GM12878 (cell line): Measurements from ENCODE around the gene LASP1NB.

Experiments used
- ATAC-seq: fragments of 200-7000 bp; cut with Tn5 transposase; 3 replicates; pipeline ENCODE4 v1.9.1; 2020; ENCODE audit warnings: mild to moderate bottlenecking, moderate library complexity
- BruUV-seq: library from RNA; stranded (reverse); fragments of 400-500 nt; replicated peaks from 2 replicates; lab custom pipeline; 2021; lab: Mats Ljungman, UMichigan
- CTCF ChIA-PET: fragments of 300-600 bp; sonication (Branson Sonifier 250); formaldehyde crosslinking; extraction: SDS; loops from one replicate; lab custom pipeline; 2021; ENCODE audit warnings: inconsistent platforms; lab: Yijun Ruan, JAX
- POLR2A ChIA-PET: fragments of 350-600 bp; formaldehyde crosslinking; extraction: SDS; loops from one replicate; lab custom pipeline; 2021; ENCODE audit warnings: inconsistent platforms; lab: Charles Lee
- RAD21 ChIA-PET: fragments of 300-600 bp; sonication (Branson Sonifier 250); formaldehyde crosslinking; loops from one replicate; lab custom pipeline; 2023; ENCODE audit warnings: antibody characterized with exemption; ENCODE audit not compliant: unreplicated experiment; lab: Charles Lee
- SMC1A ChIA-PET: fragments of 300-600 bp; sonication (Branson Sonifier 250); formaldehyde crosslinking; loops from one replicate; lab custom pipeline; 2023; ENCODE audit not compliant: unreplicated experiment, uncharacterized antibody; lab: Charles Lee
- DNase-seq: peaks from one replicate; pipeline ENCODE4 v3.0.0-alpha.2; 2011; ENCODE audit warnings: low read depth, low spot score
- FAIRE-seq: peaks from 3 replicates; lab custom pipeline; 2011; peaks lifted over from hg19 to GRCh38; lab: Jason Lieb, UNC
- H2AFZ ChIP-seq: 2 replicates; pipeline ENCODE4 v1.6.0; 2011; ENCODE audit warnings: low read depth, low read length, control low read depth; ENCODE audit not compliant: control insufficient read depth
- H3K27ac ChIP-seq: 2 replicates; pipeline ENCODE4 v1.5.1; 2011; ENCODE audit warnings: control low read depth; ENCODE audit not compliant: control insufficient read depth, insufficient read depth
- H3K27me3 ChIP-seq, 2 experiments: replicated peaks in 1 of 2; 2 replicates each; pipeline versions ENCODE4 v1.6.0 to v1.6.1; 2011; ENCODE audit warnings: low read length in 1 of 2; ENCODE audit not compliant: control insufficient read depth in 2 of 2, insufficient read depth in 2 of 2
- H3K36me3 ChIP-seq, 2 experiments: 2 replicates each; pipeline ENCODE4 v1.5.1; 2011; ENCODE audit warnings: low read length in 1 of 2; ENCODE audit not compliant: control insufficient read depth in 2 of 2, insufficient read depth in 2 of 2
- H3K4me1 ChIP-seq: 2 replicates; pipeline ENCODE4 v1.6.1; 2011; ENCODE audit warnings: mild to moderate bottlenecking, low read length, moderate library complexity, mixed read lengths; ENCODE audit not compliant: control insufficient read depth, insufficient read depth
- H3K4me2 ChIP-seq: 2 replicates; pipeline ENCODE4 v1.6.0; 2011; ENCODE audit warnings: control low read depth; ENCODE audit not compliant: control insufficient read depth, insufficient read depth
- H3K4me3 ChIP-seq: fragments of 200-600 bp; sonication (generic); 2 replicates; pipeline ENCODE4 v1.5.1; 2016
- H3K79me2 ChIP-seq: 2 replicates; pipeline ENCODE4 v1.6.0; 2011; ENCODE audit warnings: low read length; ENCODE audit not compliant: control insufficient read depth, insufficient read depth
- H3K9ac ChIP-seq: 2 replicates; pipeline ENCODE4 v1.8.0; 2011; ENCODE audit warnings: low read length, control low read depth, mixed read lengths; ENCODE audit not compliant: control insufficient read depth, insufficient read depth
- H3K9me3 ChIP-seq: replicated peaks from 3 replicates; pipeline ENCODE4 v1.5.1; 2011; ENCODE audit warnings: mild to moderate bottlenecking, low read length; ENCODE audit not compliant: control insufficient read depth, insufficient read depth
- H4K20me1 ChIP-seq: 2 replicates; pipeline ENCODE4 v1.6.0; 2011; ENCODE audit not compliant: control insufficient read depth, insufficient read depth
- CBX5 ChIP-seq: sonication (generic); IDR thresholded peaks from 2 replicates; pipeline ENCODE4 v1.6.1; 2016; ENCODE audit warnings: low read depth, moderate library complexity, mild to moderate bottlenecking, inconsistent platforms
- CHD4 ChIP-seq: fragments of 200-600 bp; sonication (generic); IDR thresholded peaks from 2 replicates; pipeline ENCODE4 v1.6.1; 2016; ENCODE audit warnings: mild to moderate bottlenecking
- EZH2 ChIP-seq: IDR thresholded peaks from 2 replicates; pipeline ENCODE4 v1.6.1; 2012; ENCODE audit warnings: low read depth, mild to moderate bottlenecking, control low read depth, inconsistent platforms, low read length, borderline replicate concordance; ENCODE audit not compliant: control insufficient read depth
- GABPA ChIP-seq: IDR thresholded peaks from 2 replicates; pipeline ENCODE4 v1.6.1; 2014; ENCODE audit warnings: antibody characterized with exemption, low read depth, mild to moderate bottlenecking, inconsistent platforms
- JUNB ChIP-seq: IDR thresholded peaks from 2 replicates; pipeline ENCODE4 v1.6.1; 2016; ENCODE audit warnings: antibody characterized with exemption, mild to moderate bottlenecking
- NBN ChIP-seq: fragments of 450-650 bp; IDR thresholded peaks from 2 replicates; pipeline ENCODE4 v1.6.1; 2016
- NFYA ChIP-seq: IDR thresholded peaks from 2 replicates; pipeline ENCODE4 v1.6.1; 2011; ENCODE audit warnings: low read depth, mild to moderate bottlenecking, low read length, improper control_type of control experiment, borderline replicate concordance
- PAX8 ChIP-seq: fragments of 450-650 bp; IDR thresholded peaks from 2 replicates; pipeline ENCODE4 v1.6.1; 2017; ENCODE audit warnings: mild to moderate bottlenecking, moderate library complexity
- SIX5 ChIP-seq: IDR thresholded peaks from 2 replicates; pipeline ENCODE4 v1.6.1; 2011; ENCODE audit warnings: mild to moderate bottlenecking, low read depth, low read length, moderate library complexity; ENCODE audit not compliant: severe bottlenecking
- SPI1 ChIP-seq: IDR thresholded peaks from 2 replicates; pipeline ENCODE4 v1.6.1; 2011; ENCODE audit warnings: low read depth, mild to moderate bottlenecking, low read length, moderate library complexity, borderline replicate concordance; ENCODE audit not compliant: insufficient read depth
- SRF ChIP-seq, 2 experiments: IDR thresholded peaks; 2 replicates each; pipeline ENCODE4 v1.6.1; 2011; ENCODE audit warnings: low read depth in 2 of 2, low read length in 2 of 2, mild to moderate bottlenecking in 1 of 2, moderate library complexity in 1 of 2
- TCF12 ChIP-seq: IDR thresholded peaks from 2 replicates; pipeline ENCODE4 v1.6.1; 2011; ENCODE audit warnings: low read depth, mild to moderate bottlenecking, low read length
- ZNF384 ChIP-seq: IDR thresholded peaks from 2 replicates; pipeline ENCODE4 v1.6.1; 2012; ENCODE audit warnings: low read depth, mild to moderate bottlenecking, low read length, improper control_type of control experiment, borderline replicate concordance
- ZSCAN29 ChIP-seq: fragments of 450-650 bp; IDR thresholded peaks from 2 replicates; pipeline ENCODE4 v1.6.1; 2017; ENCODE audit warnings: mild to moderate bottlenecking, moderate library complexity
- WGBS: methylation state at CpG from one replicate; pipeline ENCODE4 v1.1.6; 2016; ENCODE audit warnings: low lambda C conversion rate; ENCODE audit not compliant: insufficient replicate concordance, insufficient coverage; ENCODE audit errors: missing lambda C conversion rate; 5-methylcytosine and 5-hydroxymethylcytosine counted together
- in situ Hi-C: fragments of 300-500 bp; cut with MboI; formaldehyde crosslinking; loops from 9 replicates; pipeline ENCODE4 v1.14.3; 2018; ENCODE audit warnings: mixed read lengths
- intact Hi-C: fragments of 100-400 bp; cut with micrococcal nuclease; formaldehyde crosslinking; loops from one replicate; pipeline ENCODE4 v1.14.2; 2022; ENCODE audit not compliant: unreplicated experiment
- TF ChIP-seq, protein P1 (sequence below): IDR thresholded peaks from 2 replicates; pipeline ENCODE4 v1.6.1; 2011; ENCODE audit warnings: mild to moderate bottlenecking, low read depth, low read length, moderate library complexity; ENCODE audit not compliant: insufficient replicate concordance
- TF ChIP-seq, protein P2 (sequence below): IDR thresholded peaks from 2 replicates; pipeline ENCODE4 v1.6.1; 2011; ENCODE audit warnings: low read depth, mild to moderate bottlenecking, low read length, moderate library complexity, borderline replicate concordance; ENCODE audit errors: extremely low read depth
- TF ChIP-seq, protein P3 (sequence below), 3 experiments: IDR thresholded peaks in 2 of 3; conservative IDR thresholded peaks in 1 of 3; 2 replicates each; pipeline ENCODE4 v1.5.1; 2011; ENCODE audit warnings: low read depth in 3 of 3, low read length in 3 of 3, mild to moderate bottlenecking in 3 of 3, control low read depth in 2 of 3, moderate library complexity in 2 of 3, inconsistent platforms in 1 of 3, mixed read lengths in 1 of 3; ENCODE audit not compliant: control insufficient read depth in 2 of 3, insufficient read depth in 1 of 3; ENCODE audit errors: extremely low read depth in 1 of 3
- TF ChIP-seq, protein P4 (sequence below): IDR thresholded peaks from 2 replicates; pipeline ENCODE4 v1.6.1; 2012; ENCODE audit warnings: low read depth, low read length, improper control_type of control experiment

The LASP1NB gene

DNA sequence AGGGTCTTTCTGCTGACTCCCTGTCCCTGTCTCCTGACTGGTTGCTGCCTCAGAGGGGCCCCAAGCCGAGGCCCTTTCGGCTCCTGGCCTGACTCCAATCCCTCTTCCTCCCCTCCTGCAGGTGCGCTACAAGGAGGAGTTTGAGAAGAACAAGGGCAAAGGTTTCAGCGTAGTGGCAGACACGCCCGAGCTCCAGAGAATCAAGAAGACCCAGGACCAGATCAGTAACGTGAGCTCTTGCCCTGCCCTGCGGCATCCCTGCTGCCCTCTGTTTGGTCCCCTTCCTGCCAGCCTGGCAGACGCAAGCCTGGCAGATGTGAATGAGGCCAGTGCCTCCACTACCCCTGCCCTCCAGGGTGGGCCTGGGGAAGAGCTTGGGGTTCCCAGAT lies 27.1 kb upstream of the LASP1NB start (continued):
- TF ChIP-seq ZSCAN29 (no peak), ZNF384 (no peak), GABPA (no peak), EZH2 (no peak), JUNB (no peak), SPI1 (no peak), TCF12 (no peak), PAX8 (no peak), NFYA (no peak)
- TF ChIP-seq, protein P1, sequence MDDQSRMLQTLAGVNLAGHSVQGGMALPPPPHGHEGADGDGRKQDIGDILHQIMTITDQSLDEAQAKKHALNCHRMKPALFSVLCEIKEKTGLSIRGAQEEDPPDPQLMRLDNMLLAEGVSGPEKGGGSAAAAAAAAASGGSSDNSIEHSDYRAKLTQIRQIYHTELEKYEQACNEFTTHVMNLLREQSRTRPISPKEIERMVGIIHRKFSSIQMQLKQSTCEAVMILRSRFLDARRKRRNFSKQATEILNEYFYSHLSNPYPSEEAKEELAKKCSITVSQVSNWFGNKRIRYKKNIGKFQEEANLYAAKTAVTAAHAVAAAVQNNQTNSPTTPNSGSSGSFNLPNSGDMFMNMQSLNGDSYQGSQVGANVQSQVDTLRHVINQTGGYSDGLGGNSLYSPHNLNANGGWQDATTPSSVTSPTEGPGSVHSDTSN: no peak

DNA sequence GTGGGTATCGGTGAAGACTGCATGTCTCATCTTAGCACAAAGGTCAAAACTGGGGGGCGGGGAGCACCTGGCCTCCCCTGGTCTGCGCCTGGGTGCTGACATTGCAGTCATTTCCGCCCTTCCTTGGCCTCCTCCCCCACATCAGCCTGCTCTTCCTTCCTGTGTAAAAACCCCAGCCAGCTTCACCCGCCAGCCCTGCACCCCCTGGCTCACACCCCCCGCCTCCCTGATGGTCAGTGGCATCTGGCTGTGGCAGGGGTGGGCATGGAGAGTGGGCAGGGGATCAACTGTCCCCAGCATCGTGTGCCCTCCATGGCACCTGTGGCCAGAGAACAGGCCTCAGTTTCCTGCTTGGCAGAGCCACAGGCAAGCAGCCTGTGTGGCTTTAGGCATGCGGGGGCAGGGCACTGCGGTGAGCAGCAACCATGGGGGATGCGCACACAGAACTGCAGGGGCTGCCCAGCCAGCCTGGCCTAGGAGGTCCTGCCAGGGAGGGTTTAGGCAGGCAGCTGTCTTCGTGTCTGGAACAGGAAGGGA lies 26.5 kb upstream of the LASP1NB start:
- Histone ChIP-seq H3K4me3 (peak overlapping the region; percentile 15; the same call in 1 of the 2 replicates), H2AFZ (peak overlapping the region; percentile 75), H3K4me2 (peak overlapping the region; percentile 84), H3K79me2 (peaks cover 4% of the 10 kb centered on the region), H3K4me1 (peaks cover 28% of the 10 kb centered on the region), H3K36me3 (peaks cover 17 to 19% of the 10 kb centered on the region in 2 experiments), H3K9ac (peak overlapping the region; percentile 75), H3K9me3 (no peaks in the 10 kb centered on the region; the same call in 2 of the 3 replicates), H4K20me1 (no peaks in the 10 kb centered on the region), H3K27ac (peak overlapping the region; percentile 96), H3K27me3 (no peaks in the 10 kb centered on the region)
- ChIA-PET POLR2A (interaction anchor here (0.5 to 2.8 kb wide), 4 partner anchors 9 to 151 kb away, joined by 3 to 21 read pairs (median 8); partner anchors contain the start of genes LASP1 and RPL23), SMC1A (interaction anchor here (0.6 to 1.9 kb wide), 12 partner anchors 10 to 266 kb away, joined by 3 to 7 read pairs (median 4); partner anchors contain the start of genes LASP1 and LASP1NB), RAD21 (interaction anchor here (1.4 to 2.4 kb wide), 4 partner anchors 13 to 84 kb away, joined by 3 to 10 read pairs (median 8); partner anchors contain the start of gene LASP1), CTCF (interaction anchor here (0.5 to 2.0 kb wide), 8 partner anchors 9 to 61 kb away, joined by 3 to 6 read pairs (median 4); partner anchors contain the start of gene LASP1)
- peak; percentile 97 for ATAC-seq
- intact Hi-C loops (no loop called here), in situ Hi-C loops (no loop called here)
- WGBS: 3% methylated on average over 11 of the region's 11 CpGs
- BruUV-seq: no TSS peak
- peak; percentile 64 for DNase-seq
- FAIRE-seq: peak; percentile 98
- TF ChIP-seq NBN: peak; percentile 87
- TF ChIP-seq, protein P2, sequence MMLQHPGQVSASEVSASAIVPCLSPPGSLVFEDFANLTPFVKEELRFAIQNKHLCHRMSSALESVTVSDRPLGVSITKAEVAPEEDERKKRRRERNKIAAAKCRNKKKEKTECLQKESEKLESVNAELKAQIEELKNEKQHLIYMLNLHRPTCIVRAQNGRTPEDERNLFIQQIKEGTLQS: no peak
- TF ChIP-seq CBX5: 0 out of 2 replicates have a peak, but pooled peaks have one; percentile 38
- TF ChIP-seq, protein P3, sequence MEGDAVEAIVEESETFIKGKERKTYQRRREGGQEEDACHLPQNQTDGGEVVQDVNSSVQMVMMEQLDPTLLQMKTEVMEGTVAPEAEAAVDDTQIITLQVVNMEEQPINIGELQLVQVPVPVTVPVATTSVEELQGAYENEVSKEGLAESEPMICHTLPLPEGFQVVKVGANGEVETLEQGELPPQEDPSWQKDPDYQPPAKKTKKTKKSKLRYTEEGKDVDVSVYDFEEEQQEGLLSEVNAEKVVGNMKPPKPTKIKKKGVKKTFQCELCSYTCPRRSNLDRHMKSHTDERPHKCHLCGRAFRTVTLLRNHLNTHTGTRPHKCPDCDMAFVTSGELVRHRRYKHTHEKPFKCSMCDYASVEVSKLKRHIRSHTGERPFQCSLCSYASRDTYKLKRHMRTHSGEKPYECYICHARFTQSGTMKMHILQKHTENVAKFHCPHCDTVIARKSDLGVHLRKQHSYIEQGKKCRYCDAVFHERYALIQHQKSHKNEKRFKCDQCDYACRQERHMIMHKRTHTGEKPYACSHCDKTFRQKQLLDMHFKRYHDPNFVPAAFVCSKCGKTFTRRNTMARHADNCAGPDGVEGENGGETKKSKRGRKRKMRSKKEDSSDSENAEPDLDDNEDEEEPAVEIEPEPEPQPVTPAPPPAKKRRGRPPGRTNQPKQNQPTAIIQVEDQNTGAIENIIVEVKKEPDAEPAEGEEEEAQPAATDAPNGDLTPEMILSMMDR (IDR thresholded peaks at IDR 0.05 in 2 of 3, conservative IDR thresholded peaks at IDR 0.05 in 1 of 3; ENCODE audit: control insufficient read depth in 2 of 3, extremely low read depth in 1 of 3, insufficient read depth in 1 of 3, low read depth in 3 of 3, low read length in 3 of 3): no peak
- TF ChIP-seq SIX5: no peak
- peak; percentile 77 for TF ChIP-seq GABPA
- TF ChIP-seq SRF (IDR thresholded peaks at IDR 0.05; ENCODE audit: low read depth in 2 of 2, low read length in 2 of 2): 0 out of 4 replicates have a peak, but pooled peaks of 1 of the 2 experiments have one; percentile 17
- TF ChIP-seq, protein P4, sequence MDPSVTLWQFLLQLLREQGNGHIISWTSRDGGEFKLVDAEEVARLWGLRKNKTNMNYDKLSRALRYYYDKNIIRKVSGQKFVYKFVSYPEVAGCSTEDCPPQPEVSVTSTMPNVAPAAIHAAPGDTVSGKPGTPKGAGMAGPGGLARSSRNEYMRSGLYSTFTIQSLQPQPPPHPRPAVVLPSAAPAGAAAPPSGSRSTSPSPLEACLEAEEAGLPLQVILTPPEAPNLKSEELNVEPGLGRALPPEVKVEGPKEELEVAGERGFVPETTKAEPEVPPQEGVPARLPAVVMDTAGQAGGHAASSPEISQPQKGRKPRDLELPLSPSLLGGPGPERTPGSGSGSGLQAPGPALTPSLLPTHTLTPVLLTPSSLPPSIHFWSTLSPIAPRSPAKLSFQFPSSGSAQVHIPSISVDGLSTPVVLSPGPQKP: no peak
- no peak for TF ChIP-seq CHD4
